GM18861 (cell line): ENCODE measurements around the gene PP2D1.
A peak's percentile ranks its signal among the peaks of the same experiment; 100 is the strongest.
"Not testable (repeated sequence)": the region's sequence is repeated elsewhere in the genome, so short reads cannot be mapped to it uniquely, and the experiment has no call there.

Source experiments
- ATAC-seq: cut with Tn5 transposase; IDR thresholded peaks from one replicate; pipeline ENCODE4 v1.9.1; 2021; ENCODE audit not compliant: unreplicated experiment

The PP2D1 gene

GRCh38 chr3:20012164-20012563, at the start of gene PP2D1:
Gene PP2D1 (minus strand): TSS chr3:20012264. CDS start chr3:20012072, 192 bp downstream.
- no peak for ATAC-seq

- peak; percentile 90 for ATAC-seq
Measured at GRCh38 chr3:20060974-20061685, 49.1 kb upstream of the PP2D1 start.

GRCh38 chr3:20059929-20060328, 47.9 kb upstream of the PP2D1 start:
- no peak for ATAC-seq

GRCh38 chr3:20057612-20058180, 45.6 kb upstream of the PP2D1 start:
- no peak for ATAC-seq

GRCh38 chr3:20056725-20057611, 44.9 kb upstream of the PP2D1 start:
- no peak for ATAC-seq

- no peak for ATAC-seq
Measured at GRCh38 chr3:20055842-20056241, 43.8 kb upstream of the PP2D1 start.

- peak; percentile 1 for ATAC-seq
Measured at GRCh38 chr3:20055020-20055775, 43.1 kb upstream of the PP2D1 start.

GRCh38 chr3:20054549-20054987, 42.5 kb upstream of the PP2D1 start:
- peak; percentile 92 for ATAC-seq

- ATAC-seq = no peak
Measured at GRCh38 chr3:20052851-20053250, 40.8 kb upstream of the PP2D1 start.

GRCh38 chr3:20051123-20051806, 39.2 kb upstream of the PP2D1 start:
- ATAC-seq = no peak

GRCh38 chr3:20047976-20048883, 36.2 kb upstream of the PP2D1 start:
- no peak for ATAC-seq

GRCh38 chr3:20047341-20047779, 35.3 kb upstream of the PP2D1 start:
- ATAC-seq = no peak

GRCh38 chr3:20046556-20046955, 34.5 kb upstream of the PP2D1 start:
- no peak for ATAC-seq

GRCh38 chr3:20045141-20045540, 33.1 kb upstream of the PP2D1 start:
- not testable (repeated sequence) for ATAC-seq

- ATAC-seq = no peak
Measured at GRCh38 chr3:20043825-20044224, 31.8 kb upstream of the PP2D1 start.

GRCh38 chr3:20043396-20043795, 31.3 kb upstream of the PP2D1 start:
- ATAC-seq = peak; percentile 24

- no peak for ATAC-seq
Measured at GRCh38 chr3:20042331-20042730, 30.3 kb upstream of the PP2D1 start.

GRCh38 chr3:20041197-20041780, 29.2 kb upstream of the PP2D1 start:
- peak; percentile 32 for ATAC-seq
